Astrocyte of the spinal cord (primary cell): ENCODE results near the gene PACS2.
A peak's percentile ranks its signal among the peaks of the same experiment; 100 is the strongest.
"Not testable (repeated sequence)": the region's sequence is repeated elsewhere in the genome, so short reads cannot be mapped to it uniquely, and the experiment has no call there.

ENCODE experiments used
- DNase-seq: peaks from one replicate; pipeline ENCODE4 v3.0.0; 2011; ENCODE audit warnings: low read depth, low spot score
- H3K4me3 ChIP-seq: 2 replicates; pipeline ENCODE4 v1.5.1; 2011; ENCODE audit warnings: low read depth, mild to moderate bottlenecking, low read length, moderate library complexity
- in situ Hi-C: cut with HindIII; loops from 2 replicates; pipeline ENCODE4 v1.10.0; 2017; ENCODE audit warnings: low sequenced_read_pairs
- TF ChIP-seq, protein P1 (sequence below): IDR thresholded peaks from 2 replicates; pipeline ENCODE4 v1.5.1; 2012; ENCODE audit warnings: low read depth, mild to moderate bottlenecking, low read length, inconsistent platforms

The PACS2 gene

DNA sequence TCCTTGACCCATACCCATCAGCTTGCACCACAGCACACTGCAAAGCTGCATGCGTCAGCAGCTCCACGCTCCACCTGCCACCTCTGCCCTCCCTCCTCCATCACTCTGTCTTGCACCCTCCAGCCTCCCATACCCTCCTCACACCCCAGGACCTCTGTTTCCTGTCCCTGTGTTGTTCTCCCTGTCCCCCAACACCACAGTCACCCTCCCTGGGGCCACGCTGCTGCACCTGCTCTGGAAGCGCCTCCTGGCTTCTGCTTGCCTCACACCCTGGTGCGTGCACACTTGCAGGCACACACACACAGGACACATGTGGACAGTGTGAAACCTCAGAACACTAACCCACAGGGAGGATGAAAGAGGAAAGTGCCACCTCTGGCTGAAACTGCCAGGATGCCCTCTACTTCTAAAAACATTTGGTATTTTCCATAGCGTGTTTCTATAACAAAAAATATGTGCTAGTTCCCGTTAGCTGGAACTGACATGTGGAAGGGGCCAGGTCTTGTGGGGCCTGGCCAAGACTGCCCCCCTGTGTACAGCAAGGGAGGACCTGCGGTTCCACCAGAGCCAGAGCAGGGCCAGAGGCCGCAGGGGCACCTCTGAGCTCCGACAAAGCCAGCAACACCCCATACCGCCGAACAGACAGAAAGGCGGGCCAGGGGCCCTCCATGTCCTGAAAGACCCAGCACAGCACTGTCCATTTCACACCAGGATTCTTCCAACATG, 23.8 kb upstream of the PACS2 start:
- no peak overlapping the region for H3K4me3 ChIP-seq
- no peak for DNase-seq
- TF ChIP-seq, protein P1, sequence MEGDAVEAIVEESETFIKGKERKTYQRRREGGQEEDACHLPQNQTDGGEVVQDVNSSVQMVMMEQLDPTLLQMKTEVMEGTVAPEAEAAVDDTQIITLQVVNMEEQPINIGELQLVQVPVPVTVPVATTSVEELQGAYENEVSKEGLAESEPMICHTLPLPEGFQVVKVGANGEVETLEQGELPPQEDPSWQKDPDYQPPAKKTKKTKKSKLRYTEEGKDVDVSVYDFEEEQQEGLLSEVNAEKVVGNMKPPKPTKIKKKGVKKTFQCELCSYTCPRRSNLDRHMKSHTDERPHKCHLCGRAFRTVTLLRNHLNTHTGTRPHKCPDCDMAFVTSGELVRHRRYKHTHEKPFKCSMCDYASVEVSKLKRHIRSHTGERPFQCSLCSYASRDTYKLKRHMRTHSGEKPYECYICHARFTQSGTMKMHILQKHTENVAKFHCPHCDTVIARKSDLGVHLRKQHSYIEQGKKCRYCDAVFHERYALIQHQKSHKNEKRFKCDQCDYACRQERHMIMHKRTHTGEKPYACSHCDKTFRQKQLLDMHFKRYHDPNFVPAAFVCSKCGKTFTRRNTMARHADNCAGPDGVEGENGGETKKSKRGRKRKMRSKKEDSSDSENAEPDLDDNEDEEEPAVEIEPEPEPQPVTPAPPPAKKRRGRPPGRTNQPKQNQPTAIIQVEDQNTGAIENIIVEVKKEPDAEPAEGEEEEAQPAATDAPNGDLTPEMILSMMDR: peak; percentile 8
- in situ Hi-C loops: no loop called here

DNA sequence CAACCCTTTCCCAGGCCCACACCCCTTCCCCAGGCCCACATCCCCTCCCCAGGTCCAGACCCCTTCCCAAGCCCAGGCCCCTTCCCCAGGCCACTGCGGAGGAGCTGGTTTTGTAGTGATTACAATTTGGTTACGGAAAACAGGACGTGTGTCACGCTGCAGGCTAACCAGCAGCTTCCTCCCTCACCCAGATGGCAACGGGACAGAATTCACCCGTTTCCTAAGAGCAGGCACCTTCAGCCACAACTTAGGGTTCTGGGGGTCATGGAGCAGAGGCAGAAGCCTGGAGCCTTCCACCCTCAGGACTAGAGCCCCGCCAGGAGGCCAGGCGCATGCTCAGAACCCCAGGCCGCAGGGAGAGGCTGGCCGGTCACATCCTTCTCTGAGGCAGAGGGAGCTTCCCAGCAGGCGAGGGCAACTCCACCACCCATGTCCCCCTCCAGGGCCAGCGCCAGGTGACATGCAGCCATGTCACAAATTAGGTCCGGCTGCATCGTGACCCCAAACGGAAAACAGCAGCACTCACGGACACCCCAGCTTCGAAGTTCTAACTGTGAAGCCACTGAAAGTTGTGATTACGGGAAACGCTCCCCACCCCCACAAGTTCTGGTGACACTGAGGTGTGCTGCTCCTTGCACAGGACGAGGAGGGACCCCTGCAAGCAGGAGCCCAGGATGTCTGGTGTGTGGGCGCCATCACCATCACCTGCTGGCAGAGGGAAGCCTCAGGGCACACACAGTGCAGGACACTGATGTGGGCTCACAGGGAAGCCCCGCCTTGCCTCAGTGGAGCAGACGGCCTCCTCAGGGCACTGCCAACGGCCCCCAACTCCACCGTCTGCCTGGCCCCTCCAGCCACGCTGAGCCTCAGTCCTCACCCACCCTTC, 21.5 kb upstream of the PACS2 start:
- no peak for DNase-seq
- in situ Hi-C loops: no loop called here

DNA sequence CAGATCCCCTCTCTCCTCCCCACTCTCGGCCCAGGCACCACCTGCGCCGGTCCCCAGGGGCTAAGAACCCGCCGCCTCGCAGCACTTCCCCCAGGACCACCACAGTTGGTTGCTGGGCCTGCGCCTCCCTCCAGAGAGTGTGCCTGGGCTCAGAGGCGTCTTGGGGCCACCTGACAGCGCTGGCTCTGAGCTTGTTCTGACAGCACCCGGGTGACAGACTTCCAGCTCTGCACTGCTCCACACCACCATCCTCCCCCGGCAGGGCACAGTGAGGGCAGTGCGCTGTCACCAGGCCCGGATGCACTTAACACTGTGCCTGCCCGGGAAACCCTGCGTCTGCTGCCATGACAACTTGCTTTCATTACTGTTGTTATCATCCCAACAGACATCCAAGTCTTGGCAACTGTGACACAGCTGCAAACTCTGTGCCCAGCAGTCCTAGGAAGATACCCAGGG, 20.4 kb upstream of the PACS2 start:
- DNase-seq: peak; percentile 65
- in situ Hi-C loops: no loop called here
- H3K4me3 ChIP-seq: no peak overlapping the region
- TF ChIP-seq, protein P1: no peak

More for the DNA sequence above, 21.5 kb upstream of the PACS2 start:
- H3K4me3 ChIP-seq: no peak overlapping the region
- TF ChIP-seq, protein P1: no peak

DNA sequence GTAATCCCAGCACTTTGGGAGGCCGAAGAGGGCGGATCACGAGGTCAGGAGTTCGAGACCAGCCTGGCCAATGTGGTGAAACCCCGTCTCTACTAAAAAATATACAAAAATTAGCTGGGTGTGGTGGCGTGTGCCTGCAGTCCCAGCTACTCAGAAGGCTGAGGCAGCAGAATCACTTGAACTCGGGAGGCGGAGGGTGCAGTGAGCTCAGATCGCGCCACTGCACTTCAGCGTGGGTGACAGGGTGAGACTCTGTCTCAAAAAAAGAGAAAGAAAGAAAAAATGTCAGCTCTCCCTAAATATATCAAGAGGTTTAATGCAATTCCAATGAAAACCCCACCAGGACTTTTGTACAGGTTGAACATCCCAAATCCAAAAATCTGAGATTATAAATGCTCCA, 17.2 kb upstream of the PACS2 start:
- H3K4me3 ChIP-seq, DNase-seq, in situ Hi-C loops: not testable (repeated sequence)

DNA sequence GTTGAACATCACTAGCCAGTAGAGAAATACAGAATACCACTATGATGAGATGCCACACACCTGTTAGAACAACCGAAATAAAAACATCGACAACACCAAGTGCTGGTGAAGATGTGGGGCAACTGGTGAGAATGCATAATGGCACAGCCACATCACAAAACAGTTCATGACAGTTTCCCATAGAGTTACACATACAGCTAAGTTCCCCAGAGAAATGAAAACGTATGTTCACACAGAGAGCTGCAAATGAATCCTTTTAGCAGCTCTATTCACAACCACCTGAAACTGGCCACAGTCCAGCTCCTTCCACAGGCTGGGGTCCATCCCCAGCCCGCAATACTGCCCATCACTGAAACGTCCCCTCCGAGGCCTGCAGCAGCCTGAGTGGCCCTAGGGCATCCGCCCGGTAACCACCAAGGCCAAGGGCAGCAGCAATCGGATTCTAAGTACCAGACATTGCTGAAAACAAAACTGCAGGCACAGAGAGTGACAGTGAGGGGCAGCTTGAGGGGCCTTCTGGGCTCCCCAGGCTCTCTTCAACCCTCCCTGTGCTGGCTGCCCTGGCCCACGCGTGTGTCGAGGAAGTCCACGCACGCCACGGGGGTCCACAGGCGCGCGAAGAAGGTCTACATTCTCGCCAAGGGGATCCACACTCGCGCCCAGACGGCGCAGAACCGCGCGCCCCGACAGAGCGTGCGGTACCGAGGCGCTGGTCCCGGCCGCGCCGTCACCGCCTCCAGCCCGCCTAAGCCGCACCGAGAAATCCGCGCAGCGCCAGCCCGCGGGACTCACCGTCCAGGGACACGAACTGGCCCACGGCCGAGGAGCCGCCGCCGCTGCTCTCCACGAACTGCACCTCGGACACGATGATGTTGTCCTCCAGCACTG, 14.7 kb upstream of the PACS2 start:
- in situ Hi-C loops: no loop called here
- peak overlapping the region; percentile 70 for H3K4me3 ChIP-seq
- TF ChIP-seq, protein P1: no peak
- DNase-seq: no peak

DNA sequence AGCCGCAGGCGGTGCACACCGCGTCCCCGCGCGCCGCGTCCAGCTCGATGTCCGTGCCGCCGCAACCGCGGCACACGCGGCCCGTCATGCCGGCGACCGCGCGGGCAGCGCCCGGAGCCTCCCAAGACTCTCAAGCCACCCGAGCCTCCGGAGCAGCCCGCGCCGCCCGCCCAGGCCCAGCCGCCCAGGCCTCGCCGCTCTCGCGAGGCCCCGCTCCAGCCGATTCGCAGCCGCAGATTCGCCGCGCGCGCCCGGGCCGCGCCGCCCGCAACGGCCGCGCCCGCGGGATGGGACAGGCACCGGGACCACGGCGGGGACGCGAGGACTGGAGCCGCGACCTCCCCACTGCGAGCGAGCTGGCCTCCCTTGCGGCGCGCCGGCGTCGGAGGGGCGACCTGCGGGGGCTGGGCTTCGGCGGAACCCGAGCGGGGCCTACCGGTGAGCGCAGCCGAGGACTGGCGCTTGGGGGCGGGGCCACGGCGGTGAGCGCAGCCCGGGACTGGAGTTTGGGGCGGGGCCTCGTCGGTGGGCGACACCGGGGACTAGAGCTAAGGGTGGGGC, 13.9 kb upstream of the PACS2 start, which contains the start of gene BRF1:
BRF1 (minus strand) TSS at position 460 of the 561 bp plus-strand sequence; CDS start at position 88, 372 bp downstream.
- TF ChIP-seq, protein P1: no peak
- H3K4me3 ChIP-seq: peak within 1 kb of the TSS; percentile 70
- in situ Hi-C loops: no loop called here
- peak; percentile 93 for DNase-seq
